HG03442 (cell line): ENCODE results near the gene GAK.

ENCODE experiments used
- ATAC-seq: cut with Tn5 transposase; IDR thresholded peaks from one replicate; pipeline ENCODE4 v1.9.1; 2021; ENCODE audit warnings: mild to moderate bottlenecking, moderate library complexity; ENCODE audit not compliant: unreplicated experiment

The GAK gene

GRCh38 chr4:855880-856224, 76.3 kb downstream of the GAK start:
- no peak for ATAC-seq

DNA sequence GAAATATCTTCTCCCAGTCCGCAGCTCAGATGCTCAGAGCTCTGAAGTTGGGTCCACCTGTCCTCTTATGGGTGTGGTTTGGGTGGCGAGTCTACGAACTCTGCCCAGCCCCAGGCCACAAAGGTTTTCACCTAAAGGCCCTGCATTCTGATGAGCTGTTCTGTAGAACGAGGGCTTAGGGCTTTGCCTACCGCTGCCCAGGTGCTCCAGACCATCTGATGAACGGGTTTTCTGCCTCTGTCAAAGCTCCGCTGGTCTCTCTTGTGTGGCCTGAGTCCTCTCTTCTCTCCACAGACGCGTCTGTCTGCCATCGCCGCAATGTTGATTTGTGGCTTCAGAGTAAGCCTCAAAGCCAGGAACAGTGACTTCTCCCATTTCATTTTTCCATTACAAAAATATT, 77.8 kb downstream of the GAK start:
- no peak for ATAC-seq

- ATAC-seq: no peak
Measured at GRCh38 chr4:853416-853781, 78.7 kb downstream of the GAK start.

- ATAC-seq: no peak
Measured at GRCh38 chr4:851701-852430, 80.2 kb downstream of the GAK start.

GRCh38 chr4:850323-850945, 81.7 kb downstream of the GAK start:
- no peak for ATAC-seq

DNA sequence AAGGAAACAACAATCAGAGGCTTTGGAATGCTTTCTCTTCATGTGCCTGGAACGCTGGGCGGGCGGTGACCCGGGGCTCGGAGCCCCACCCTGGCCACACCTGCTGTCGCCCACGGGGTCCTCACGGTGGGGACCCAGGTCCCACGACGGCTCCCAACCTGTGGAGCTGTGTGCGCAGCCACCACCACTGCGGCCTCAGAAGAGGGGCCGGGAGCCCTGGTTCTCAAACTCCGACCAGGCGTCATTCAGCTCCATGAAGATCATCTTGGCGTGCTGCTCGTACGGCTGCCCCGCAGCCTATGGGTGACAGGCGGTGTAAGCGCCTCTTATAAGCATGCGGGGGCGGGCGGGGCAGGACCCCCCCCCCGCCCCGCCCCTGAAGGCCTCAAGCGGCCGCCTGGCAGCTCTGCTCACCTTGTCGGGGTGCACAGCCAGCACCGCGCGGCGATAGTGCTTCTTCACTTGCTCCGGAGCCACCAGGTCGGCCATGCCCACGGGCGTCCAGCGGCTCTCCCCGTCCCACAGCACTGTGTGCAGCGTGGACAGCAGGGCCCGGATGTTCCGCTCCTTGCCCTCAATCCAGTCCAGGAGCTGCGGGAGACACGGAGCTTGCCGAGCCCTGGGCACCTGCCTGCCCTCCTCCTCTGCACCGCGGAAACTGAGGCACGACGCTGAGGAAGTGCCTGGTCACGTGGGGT, 82.5 kb downstream of the GAK start:
- ATAC-seq: no peak

DNA sequence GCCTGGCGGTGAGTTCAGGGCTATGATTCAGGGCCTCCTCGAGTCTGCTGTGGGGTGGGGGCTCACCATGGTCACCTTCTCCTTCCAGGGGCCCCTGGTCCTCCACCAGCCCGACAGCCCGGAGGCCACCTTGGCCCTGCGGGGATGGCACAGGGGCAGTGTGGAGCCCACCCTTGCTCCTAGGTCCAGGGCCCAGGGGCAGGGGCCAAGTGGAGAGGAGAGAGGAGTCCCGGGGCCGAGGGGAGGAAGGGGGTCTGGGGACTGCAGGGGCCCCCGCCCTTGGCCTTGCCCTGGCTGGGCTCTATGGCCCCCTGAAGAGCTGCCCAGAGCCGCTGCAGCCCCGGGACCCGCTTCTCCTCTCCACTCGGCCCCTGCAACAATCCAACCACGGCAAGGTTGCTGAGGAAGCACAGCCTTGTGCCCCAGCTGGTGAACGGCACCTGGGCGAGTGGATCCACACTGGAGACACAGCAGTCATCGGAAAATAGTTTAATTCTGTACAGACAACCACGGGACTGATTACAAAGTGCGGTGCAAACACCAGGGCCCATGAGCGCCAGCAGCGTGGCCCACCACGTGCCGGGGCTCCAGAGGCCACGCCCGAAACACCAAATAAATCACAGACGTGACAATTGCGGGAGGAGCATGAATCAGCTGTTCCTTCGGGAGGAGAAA, 83.2 kb downstream of the GAK start:
- ATAC-seq: no peak

DNA sequence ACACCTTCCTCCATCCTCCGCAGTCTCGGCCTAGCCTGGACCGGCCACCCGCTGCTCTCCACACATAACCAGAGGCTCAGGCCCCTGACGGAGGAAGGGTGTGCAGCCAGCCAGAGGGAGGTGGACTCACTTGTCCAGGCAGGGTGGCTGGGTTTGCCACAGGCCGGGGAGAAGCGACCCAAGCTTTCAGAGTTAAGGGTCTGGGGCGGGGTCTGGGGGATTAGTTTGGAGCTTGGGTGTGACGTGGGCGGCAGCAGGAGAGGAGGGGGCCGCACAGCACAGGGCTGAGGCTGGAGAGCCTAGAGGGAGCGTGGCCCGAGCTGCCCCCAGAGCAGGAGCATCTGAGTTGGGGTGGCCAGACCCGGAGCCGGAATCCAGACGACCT, 83.8 kb downstream of the GAK start:
- no peak for ATAC-seq

GRCh38 chr4:845836-846251, 86.3 kb downstream of the GAK start:
- no peak for ATAC-seq

- ATAC-seq: no peak
Measured at GRCh38 chr4:845233-845835, 86.8 kb downstream of the GAK start.

GRCh38 chr4:844752-845232, 87.3 kb downstream of the GAK start:
- no peak for ATAC-seq

GRCh38 chr4:839675-840443, 92.3 kb downstream of the GAK start:
- no peak for ATAC-seq

- ATAC-seq: no peak
Measured at GRCh38 chr4:837772-838171, 94.3 kb downstream of the GAK start.

DNA sequence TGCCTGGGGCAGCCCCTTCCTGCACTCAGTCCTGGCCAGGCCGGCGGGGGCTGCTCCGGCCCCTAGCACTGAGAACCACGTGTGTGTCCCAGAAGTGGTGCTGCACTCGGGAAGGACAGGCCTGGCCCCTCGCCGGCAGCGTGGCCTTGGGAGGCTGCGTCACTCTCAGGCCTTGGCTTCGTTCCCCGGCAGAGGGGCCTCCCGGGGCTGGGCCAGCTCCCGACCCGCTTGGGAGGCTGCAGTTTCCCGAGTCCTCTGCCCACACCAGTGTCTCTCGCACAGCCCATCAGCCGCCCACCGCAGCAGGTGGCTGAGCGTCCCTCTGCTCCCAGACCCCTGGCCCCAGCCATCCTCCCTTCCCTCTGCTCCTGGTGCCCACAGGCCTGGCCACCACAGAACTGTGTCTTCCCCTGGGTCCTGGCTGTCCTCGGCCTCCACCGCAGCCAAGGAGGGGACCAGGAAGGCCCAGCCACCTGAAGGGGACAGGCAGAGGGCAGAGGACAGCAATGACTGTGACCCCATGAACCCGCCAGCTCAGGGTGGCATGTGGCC, 95.3 kb downstream of the GAK start:
- ATAC-seq: no peak

- no peak for ATAC-seq
Measured at GRCh38 chr4:836003-836511, 96.1 kb downstream of the GAK start.

- ATAC-seq: no peak
Measured at GRCh38 chr4:835148-836002, 96.7 kb downstream of the GAK start.

- no peak for ATAC-seq
Measured at GRCh38 chr4:834368-835147, 97.6 kb downstream of the GAK start.

DNA sequence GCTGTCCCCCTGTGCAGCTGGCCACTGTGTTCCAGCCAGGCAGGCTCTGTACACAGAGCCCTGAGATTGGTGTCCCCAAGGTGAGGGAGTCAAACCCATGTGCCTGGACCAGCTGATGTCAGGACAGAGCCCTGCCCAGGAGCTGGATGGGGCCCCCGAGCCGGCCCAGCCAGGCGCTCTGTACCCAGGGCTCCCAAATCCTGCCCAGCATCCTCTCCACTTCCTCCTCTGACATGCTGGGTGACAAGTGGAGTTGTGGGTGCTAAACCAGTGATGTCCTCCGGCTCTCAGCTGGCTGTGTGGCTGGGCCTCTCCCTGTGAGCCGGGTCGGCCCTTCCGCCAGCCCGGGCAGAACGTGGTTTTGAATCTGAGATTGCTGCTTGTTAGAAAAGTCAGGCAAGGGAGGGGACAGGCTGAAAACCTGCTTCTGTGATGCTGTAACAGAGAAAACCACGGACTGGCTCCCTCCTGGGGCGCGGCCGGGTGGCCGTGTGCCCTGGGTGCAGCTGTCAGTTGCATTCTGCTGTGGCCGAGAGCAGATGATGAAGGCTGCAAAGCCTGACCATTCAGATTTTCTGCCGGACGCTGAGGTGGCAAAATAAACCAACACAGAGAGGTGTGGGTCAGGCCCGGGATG, 98.3 kb downstream of the GAK start:
- ATAC-seq: no peak
